ENCODE results near the gene HSPA6. TPM values are rescaled to one million over a fixed set of nuclear protein-coding genes. Genes with fewer than 3 reads are reported as not detected.
"Not testable (repeated sequence)": the region's sequence is repeated elsewhere in the genome, so short reads cannot be mapped to it uniquely, and the experiment has no call there.

The HSPA6 gene
- total and polyA plus RNA-seq, 2 experiments from 2014 or later: 0.50 to 13.2 TPM

- H4K20me1 ChIP-seq (ENCODE audit: insufficient read depth, poor library complexity, severe bottlenecking); H3K27ac ChIP-seq; H2AFZ ChIP-seq; DNase-seq (ENCODE audit: low spot score); H3K4me1 ChIP-seq (ENCODE audit: insufficient read depth); H3K36me3 ChIP-seq (replicated peaks; ENCODE audit: insufficient read depth, low read depth); H3K79me2 ChIP-seq; H3K9me2 ChIP-seq (replicated peaks; ENCODE audit: insufficient read depth); H3K4me3 ChIP-seq; H3K4me2 ChIP-seq; H3K27me3 ChIP-seq; H3K9me3 ChIP-seq (ENCODE audit: low read depth): not testable (repeated sequence)
- WGBS (ENCODE audit: low lambda C conversion rate, missing lambda C conversion rate): 91% methylated on average over 5 of the region's 5 CpGs
These were observed 17.8 kb downstream of the HSPA6 start for GRCh38 chr1:161542091-161542559.

GRCh38 chr1:161543125-161543524 is 18.8 kb downstream of the HSPA6 start:
- WGBS (ENCODE audit: low lambda C conversion rate, missing lambda C conversion rate): 70% methylated on average over 1 of the region's 1 CpG
- H3K4me3 ChIP-seq; H3K4me2 ChIP-seq; H3K36me3 ChIP-seq (replicated peaks; ENCODE audit: insufficient read depth, low read depth); H3K27me3 ChIP-seq; DNase-seq (ENCODE audit: low spot score); H3K9me2 ChIP-seq (replicated peaks; ENCODE audit: insufficient read depth); H3K9me3 ChIP-seq (ENCODE audit: low read depth); H3K79me2 ChIP-seq; H3K27ac ChIP-seq; H3K4me1 ChIP-seq (ENCODE audit: insufficient read depth); H4K20me1 ChIP-seq (ENCODE audit: insufficient read depth, poor library complexity, severe bottlenecking); H2AFZ ChIP-seq: not testable (repeated sequence)

DNA sequence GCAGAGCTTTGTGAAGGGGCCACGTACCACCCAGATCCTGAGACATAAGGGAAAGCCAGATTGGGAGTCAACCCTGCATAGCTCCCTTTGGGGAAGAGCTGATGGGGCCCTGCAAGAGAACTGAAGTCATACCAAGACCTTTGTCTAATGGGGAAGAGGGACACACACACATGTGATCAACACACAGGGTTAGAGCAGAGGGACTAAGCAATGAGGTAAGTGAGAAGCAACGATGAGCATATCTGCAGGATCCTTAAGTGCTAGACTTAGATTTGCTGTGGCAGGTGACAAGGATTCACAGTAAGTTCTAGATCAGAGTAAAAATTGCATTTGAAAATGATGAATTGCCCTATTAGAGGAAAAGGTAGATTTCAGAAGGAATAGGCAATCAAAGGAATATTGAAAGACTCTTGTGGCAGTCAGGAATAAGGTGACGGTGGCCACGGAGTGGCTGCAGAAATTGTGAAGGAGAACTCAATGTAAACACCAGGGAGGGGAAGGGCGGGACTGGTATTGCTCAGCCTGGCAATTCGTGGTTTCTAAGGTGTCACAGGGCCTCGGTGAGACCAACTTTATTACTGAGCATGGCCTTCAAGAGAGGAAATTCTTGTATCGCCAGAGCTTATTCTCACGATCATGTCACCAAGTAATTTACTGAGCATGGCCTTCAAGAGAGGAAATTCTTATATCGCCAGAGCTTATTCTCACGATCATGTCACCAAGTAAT is 20.8 kb downstream of the HSPA6 start:
- not testable (repeated sequence) for H2AFZ ChIP-seq; H3K4me2 ChIP-seq; H3K27me3 ChIP-seq; H4K20me1 ChIP-seq (ENCODE audit: insufficient read depth, poor library complexity, severe bottlenecking); H3K4me3 ChIP-seq; H3K79me2 ChIP-seq; H3K27ac ChIP-seq; H3K36me3 ChIP-seq (replicated peaks; ENCODE audit: insufficient read depth, low read depth); H3K9me3 ChIP-seq (ENCODE audit: low read depth); H3K4me1 ChIP-seq (ENCODE audit: insufficient read depth); DNase-seq (ENCODE audit: low spot score); H3K9me2 ChIP-seq (replicated peaks; ENCODE audit: insufficient read depth)
- WGBS (ENCODE audit: low lambda C conversion rate, missing lambda C conversion rate): 80% methylated on average over 10 of the region's 11 CpGs

GRCh38 chr1:161547995-161548741 is 23.8 kb downstream of the HSPA6 start:
- H3K79me2 ChIP-seq; H3K36me3 ChIP-seq (replicated peaks; ENCODE audit: insufficient read depth, low read depth); DNase-seq (ENCODE audit: low spot score); H3K9me2 ChIP-seq (replicated peaks; ENCODE audit: insufficient read depth); H3K9me3 ChIP-seq (ENCODE audit: low read depth); H3K4me3 ChIP-seq; H4K20me1 ChIP-seq (ENCODE audit: insufficient read depth, poor library complexity, severe bottlenecking); H2AFZ ChIP-seq; H3K4me1 ChIP-seq (ENCODE audit: insufficient read depth); H3K27me3 ChIP-seq; H3K27ac ChIP-seq; H3K4me2 ChIP-seq: not testable (repeated sequence)
- WGBS (ENCODE audit: low lambda C conversion rate, missing lambda C conversion rate): 87% methylated on average over 2 of the region's 8 CpGs

DNA sequence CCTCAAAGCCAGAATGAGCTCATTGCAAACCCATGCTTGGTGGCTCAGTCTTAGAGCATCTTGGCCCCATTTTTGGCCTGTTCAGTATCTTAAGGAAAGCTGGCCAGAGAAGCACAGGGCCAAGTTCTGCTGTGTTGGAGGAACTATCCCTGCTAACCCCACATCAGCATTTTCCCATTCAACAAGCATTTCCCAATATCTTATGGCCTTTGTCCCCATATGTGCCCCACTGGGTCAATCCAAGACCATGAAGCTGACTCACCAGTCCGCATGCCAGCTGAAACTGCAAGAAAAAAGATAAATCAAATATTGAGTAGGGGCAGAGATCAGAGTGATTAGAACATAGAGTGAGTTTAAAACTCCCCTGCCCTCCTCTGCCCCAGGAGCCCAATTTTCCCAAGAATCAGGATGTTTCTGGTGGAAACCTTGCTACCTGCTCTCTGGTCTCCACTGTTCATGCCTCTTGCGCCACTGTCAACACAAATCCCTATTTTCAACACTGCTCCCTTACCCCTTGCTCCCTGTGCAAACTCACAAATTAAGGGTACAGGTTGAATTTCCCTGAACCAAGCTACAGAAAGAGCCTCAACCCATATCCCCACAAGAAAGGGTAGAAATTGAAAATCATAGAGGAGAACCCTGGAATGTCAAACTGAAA is 24.5 kb downstream of the HSPA6 start:
- H3K79me2 ChIP-seq; H3K9me3 ChIP-seq (ENCODE audit: low read depth); H3K4me3 ChIP-seq; H4K20me1 ChIP-seq (ENCODE audit: insufficient read depth, poor library complexity, severe bottlenecking); H3K4me2 ChIP-seq; H3K36me3 ChIP-seq (replicated peaks; ENCODE audit: insufficient read depth, low read depth); H3K9me2 ChIP-seq (replicated peaks; ENCODE audit: insufficient read depth); DNase-seq (ENCODE audit: low spot score); H3K27me3 ChIP-seq; H3K4me1 ChIP-seq (ENCODE audit: insufficient read depth); H2AFZ ChIP-seq; H3K27ac ChIP-seq: not testable (repeated sequence)
- 96% methylated on average over 1 of the region's 2 CpGs for WGBS (ENCODE audit: low lambda C conversion rate, missing lambda C conversion rate)

- Histone ChIP-seq H2AFZ (no peak within 1 kb of the TSS), H3K4me2 (no peak within 1 kb of the TSS), H3K9me2 (replicated peaks; ENCODE audit: insufficient read depth) (no peaks in the 10 kb centered on the region), H3K27ac (no peak within 1 kb of the TSS), H3K9me3 (ENCODE audit: low read depth) (no peaks in the 10 kb centered on the region), H3K79me2 (no peaks in the 10 kb centered on the region), H3K4me3 (no peak within 1 kb of the TSS), H4K20me1 (ENCODE audit: insufficient read depth, poor library complexity, severe bottlenecking) (no peaks in the 10 kb centered on the region), H3K36me3 (replicated peaks; ENCODE audit: insufficient read depth, low read depth) (no peaks in the 10 kb centered on the region), H3K4me1 (ENCODE audit: insufficient read depth) (no peaks in the 10 kb centered on the region), H3K27me3 (no peaks in the 10 kb centered on the region)
- TF ChIP-seq EZH2phosphoT487 (IDR thresholded peaks at IDR 0.05; ENCODE audit: low read depth, severe bottlenecking, unreplicated experiment) (no peak), EZH2 (IDR thresholded peaks at IDR 0.05; ENCODE audit: borderline replicate concordance) (no peak)
- TF ChIP-seq, protein P1, sequence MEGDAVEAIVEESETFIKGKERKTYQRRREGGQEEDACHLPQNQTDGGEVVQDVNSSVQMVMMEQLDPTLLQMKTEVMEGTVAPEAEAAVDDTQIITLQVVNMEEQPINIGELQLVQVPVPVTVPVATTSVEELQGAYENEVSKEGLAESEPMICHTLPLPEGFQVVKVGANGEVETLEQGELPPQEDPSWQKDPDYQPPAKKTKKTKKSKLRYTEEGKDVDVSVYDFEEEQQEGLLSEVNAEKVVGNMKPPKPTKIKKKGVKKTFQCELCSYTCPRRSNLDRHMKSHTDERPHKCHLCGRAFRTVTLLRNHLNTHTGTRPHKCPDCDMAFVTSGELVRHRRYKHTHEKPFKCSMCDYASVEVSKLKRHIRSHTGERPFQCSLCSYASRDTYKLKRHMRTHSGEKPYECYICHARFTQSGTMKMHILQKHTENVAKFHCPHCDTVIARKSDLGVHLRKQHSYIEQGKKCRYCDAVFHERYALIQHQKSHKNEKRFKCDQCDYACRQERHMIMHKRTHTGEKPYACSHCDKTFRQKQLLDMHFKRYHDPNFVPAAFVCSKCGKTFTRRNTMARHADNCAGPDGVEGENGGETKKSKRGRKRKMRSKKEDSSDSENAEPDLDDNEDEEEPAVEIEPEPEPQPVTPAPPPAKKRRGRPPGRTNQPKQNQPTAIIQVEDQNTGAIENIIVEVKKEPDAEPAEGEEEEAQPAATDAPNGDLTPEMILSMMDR (IDR thresholded peaks at IDR 0.05; ENCODE audit: poor library complexity): no peak
- DNase-seq (ENCODE audit: low spot score): no peak
- 88% methylated on average over 2 of the region's 2 CpGs for WGBS (ENCODE audit: low lambda C conversion rate, missing lambda C conversion rate)
These were observed 25.3 kb downstream of the HSPA6 start, which contains the start of gene FCGR3A for GRCh38 chr1:161549652-161550051. FCGR3A (minus strand) TSS chr1:161549818; CDS start chr1:161549736, 82 bp downstream.

- not testable (repeated sequence) for H3K4me2 ChIP-seq; H3K79me2 ChIP-seq; H2AFZ ChIP-seq; H3K9me2 ChIP-seq (replicated peaks; ENCODE audit: insufficient read depth); H3K9me3 ChIP-seq (ENCODE audit: low read depth); H3K27me3 ChIP-seq; H3K36me3 ChIP-seq (replicated peaks; ENCODE audit: insufficient read depth, low read depth); H3K4me3 ChIP-seq; H4K20me1 ChIP-seq (ENCODE audit: insufficient read depth, poor library complexity, severe bottlenecking); DNase-seq (ENCODE audit: low spot score); H3K4me1 ChIP-seq (ENCODE audit: insufficient read depth); H3K27ac ChIP-seq
- 73% methylated on average over 5 of the region's 5 CpGs for WGBS (ENCODE audit: low lambda C conversion rate, missing lambda C conversion rate)
These were observed 26.6 kb downstream of the HSPA6 start for GRCh38 chr1:161550942-161551341.
